CD14-positive monocyte (primary cell): ENCODE data around the gene KDM4C. TPM values are rescaled to one million over a fixed set of nuclear protein-coding genes. Genes with fewer than 3 reads are reported as not detected.

ENCODE experiments used
- DNase-seq, 3 donors: peaks; one replicate each; pipeline ENCODE4 v3.0.0-alpha.2; 2011 to 2022
- H2AFZ ChIP-seq: 2 replicates; pipeline ENCODE4 v1.6.0; 2012; ENCODE audit warnings: mild to moderate bottlenecking, low read depth, low read length, inconsistent platforms; ENCODE audit not compliant: insufficient read depth, poor library complexity, severe bottlenecking
- H3K27ac ChIP-seq, 2 donors: 1 replicate in 1 of 2; 2 replicates in 1 of 2; pipeline ENCODE4 v1.5.1; 2012 to 2013; ENCODE audit warnings: low read length in 2 of 2, control low read depth in 1 of 2, inconsistent platforms in 1 of 2, low read depth in 1 of 2, mild to moderate bottlenecking in 1 of 2
- H3K27me3 ChIP-seq, 2 donors: one replicate each; pipeline versions ENCODE4 v1.6.0 to v1.6.1; 2011 to 2013; ENCODE audit warnings: low read length in 2 of 2; ENCODE audit not compliant: control insufficient read depth in 2 of 2, insufficient read depth in 2 of 2
- H3K36me3 ChIP-seq, 2 donors: replicated peaks in 1 of 2; 1 replicate in 1 of 2; 2 replicates in 1 of 2; pipeline versions ENCODE4 v1.5.1 to v1.6.1; 2012 to 2013; ENCODE audit warnings: low read length in 2 of 2, control low read depth in 1 of 2, inconsistent platforms in 1 of 2, mild to moderate bottlenecking in 1 of 2; ENCODE audit not compliant: insufficient read depth in 2 of 2, control insufficient read depth in 1 of 2
- H3K4me1 ChIP-seq, 2 donors: 1 replicate in 1 of 2; 2 replicates in 1 of 2; pipeline versions ENCODE4 v1.5.1 to v1.6.1; 2012 to 2013; ENCODE audit warnings: low read length in 2 of 2, control low read depth in 1 of 2, inconsistent platforms in 1 of 2, mild to moderate bottlenecking in 1 of 2, moderate library complexity in 1 of 2; ENCODE audit not compliant: insufficient read depth in 2 of 2, control insufficient read depth in 1 of 2
- H3K4me2 ChIP-seq: replicated peaks from 2 replicates; pipeline ENCODE3; 2012; ENCODE audit warnings: low read length, moderate library complexity, mild to moderate bottlenecking; ENCODE audit not compliant: poor library complexity, severe bottlenecking; ENCODE audit errors: extremely low read depth
- H3K4me3 ChIP-seq, 3 experiments: fragments of 200-600 bp in 1 of 3; sonication (generic) in 1 of 3; replicated peaks in 1 of 3; 1 replicate in 2 of 3; 2 replicates in 1 of 3; pipeline ENCODE4 v1.5.1; 2011 to 2013; ENCODE audit warnings: low read length in 3 of 3, mild to moderate bottlenecking in 3 of 3, control low read depth in 2 of 3, low read depth in 2 of 3, inconsistent platforms in 1 of 3, moderate library complexity in 1 of 3
- H3K79me2 ChIP-seq: 2 replicates; pipeline ENCODE4 v1.6.0; 2012; ENCODE audit warnings: mild to moderate bottlenecking, control low read depth, inconsistent platforms, low read length, moderate library complexity; ENCODE audit not compliant: insufficient read depth
- H3K9ac ChIP-seq: 2 replicates; pipeline ENCODE4 v1.6.0; 2017; ENCODE audit warnings: low read length, mild to moderate bottlenecking; ENCODE audit not compliant: insufficient read depth, poor library complexity, severe bottlenecking
- H3K9me3 ChIP-seq, 2 donors: replicated peaks in 1 of 2; 1 replicate in 1 of 2; 2 replicates in 1 of 2; pipeline versions ENCODE4 v1.5.1 to v1.6.1; 2012 to 2013; ENCODE audit warnings: low read length in 2 of 2, control low read depth in 1 of 2; ENCODE audit not compliant: control insufficient read depth in 1 of 2, insufficient read depth in 1 of 2
- H4K20me1 ChIP-seq: 2 replicates; pipeline ENCODE4 v1.6.0; 2012; ENCODE audit warnings: mild to moderate bottlenecking, low read length, control low read depth, moderate library complexity; ENCODE audit not compliant: insufficient read depth
- H3K27ac Mint-ChIP-seq, 7 donors: one replicate each; pipeline ENCODE4 v1.8.0; 2020; ENCODE audit warnings: mild to moderate bottlenecking in 7 of 7, mixed read lengths in 7 of 7, moderate library complexity in 6 of 7, inconsistent platforms in 2 of 7
- H3K27me3 Mint-ChIP-seq, 3 donors: one replicate each; pipeline ENCODE4 v1.8.0; 2021 to 2022; ENCODE audit warnings: low read depth in 3 of 3, mild to moderate bottlenecking in 3 of 3, mixed read lengths in 3 of 3, moderate library complexity in 3 of 3, inconsistent platforms in 1 of 3
- H3K36me3 Mint-ChIP-seq, 2 donors: one replicate each; pipeline ENCODE4 v1.8.0; 2020; ENCODE audit warnings: mixed read lengths in 2 of 2, inconsistent platforms in 1 of 2, mild to moderate bottlenecking in 1 of 2
- H3K4me1 Mint-ChIP-seq: one replicate; pipeline ENCODE4 v1.8.0; 2020; ENCODE audit warnings: mild to moderate bottlenecking, mixed read lengths
- H3K4me3 Mint-ChIP-seq, 2 donors: one replicate each; pipeline ENCODE4 v1.8.0; 2020; ENCODE audit warnings: mild to moderate bottlenecking in 2 of 2, mixed read lengths in 2 of 2, moderate library complexity in 1 of 2
- H3K9me3 Mint-ChIP-seq, 7 donors: one replicate each; pipeline ENCODE4 v1.8.0; 2020 to 2022; ENCODE audit warnings: mixed read lengths in 7 of 7, mild to moderate bottlenecking in 6 of 7, moderate library complexity in 6 of 7, inconsistent platforms in 2 of 7
- CTCF ChIP-seq: fragments of 200-600 bp; IDR thresholded peaks from one replicate; pipeline ENCODE4 v1.8.0; 2022; ENCODE audit warnings: antibody characterized with exemption, mild to moderate bottlenecking
- WGBS: methylation state at CpG from one replicate; pipeline ENCODE4 v1.1.5; 2013; ENCODE audit warnings: missing lambda C conversion rate; ENCODE audit not compliant: insufficient coverage; 5-methylcytosine and 5-hydroxymethylcytosine counted together
- intact Hi-C, 2 donors: fragments of 100-400 bp; cut with micrococcal nuclease; formaldehyde crosslinking; loops; one replicate each; pipeline versions ENCODE4 v1.15.0 to v1.15.1; 2023
- polyA plus RNA-seq, 3 donors: library from polyadenylated mRNA; depleted of rRNA in 1 of 3; unstranded in 2 of 3; stranded (reverse) in 1 of 3; fragments of 300-500 nt in 2 of 3; fragments of >200 nt in 1 of 3; fragmentation: Illumina TruSeq in 2 of 3; gene quantifications; 1 replicate in 2 of 3; 2 replicates in 1 of 3; pipeline ENCODE4 v1.2.3, GENCODE V29; 2012 to 2021

Gene KDM4C
- polyA plus RNA-seq, 3 donors, result 15.2 to 36.2 (median 17.1) TPM

- intact Hi-C loops, result no loop called here
- Mint-ChIP-seq H3K4me1 (peaks cover 53% of the 10 kb centered on the region), H3K27me3 (peaks cover 0 to 2% (median 0%) of the 10 kb centered on the region in 3 donors), H3K27ac (peak overlapping the region in 2 of 7 donors; percentile 41 to 47), H3K9me3 (peaks cover 0 to 8% (median 5%) of the 10 kb centered on the region in 7 donors), H3K36me3 (peaks cover 6 to 11% of the 10 kb centered on the region in 2 donors), H3K4me3 (no peak overlapping the region)
- Histone ChIP-seq H3K36me3 (no peaks in the 10 kb centered on the region), H4K20me1 (peaks cover 88% of the 10 kb centered on the region), H3K9ac (no peak overlapping the region), H3K27me3 (no peaks in the 10 kb centered on the region), H2AFZ (no peak overlapping the region), H3K79me2 (peaks cover 95% of the 10 kb centered on the region), H3K9me3 (peaks cover 0 to 4% of the 10 kb centered on the region in 2 donors), H3K27ac (peak overlapping the region in 1 of 2 donors; percentile 30), H3K4me1 (peaks cover 13 to 15% of the 10 kb centered on the region in 2 donors), H3K4me3 (no peak overlapping the region), H3K4me2 (no peak overlapping the region)
- TF ChIP-seq CTCF, result no peak
- no peak for DNase-seq
Observed at GRCh38 chr9:6763244-6763643, 5.5 kb downstream of the KDM4C start.

GRCh38 chr9:6764011-6764410, 6.2 kb downstream of the KDM4C start:
- Mint-ChIP-seq H3K27ac (no peak overlapping the region), H3K4me1 (peaks cover 54% of the 10 kb centered on the region), H3K27me3 (peaks cover 0 to 2% (median 0%) of the 10 kb centered on the region in 3 donors), H3K36me3 (peaks cover 6 to 11% of the 10 kb centered on the region in 2 donors), H3K4me3 (no peak overlapping the region), H3K9me3 (peaks cover 0 to 8% (median 5%) of the 10 kb centered on the region in 7 donors)
- no peak for TF ChIP-seq CTCF
- Histone ChIP-seq H3K27me3 (no peaks in the 10 kb centered on the region), H3K4me3 (no peak overlapping the region), H3K27ac (no peak overlapping the region), H3K9ac (no peak overlapping the region), H2AFZ (no peak overlapping the region), H3K4me1 (peaks cover 7 to 10% of the 10 kb centered on the region in 2 donors), H3K9me3 (peaks cover 0 to 4% of the 10 kb centered on the region in 2 donors), H3K79me2 (peaks cover 95% of the 10 kb centered on the region), H4K20me1 (peaks cover 91% of the 10 kb centered on the region), H3K4me2 (no peak overlapping the region), H3K36me3 (no peaks in the 10 kb centered on the region)
- no CpG with 5 or more reads among the region's 2 CpGs for WGBS
- DNase-seq, result peak in 1 of 3 donors; percentile 22
- intact Hi-C loops, result no loop called here
